22Rv1 (cell line): Measurements from ENCODE around the gene IL24.

ENCODE experiments used
- ZFX ChIP-seq: fragments of 450-650 bp; IDR thresholded peaks from 2 replicates; pipeline ENCODE4 v1.6.1; 2017; ENCODE audit warnings: antibody characterized with exemption, borderline replicate concordance
- TF ChIP-seq, protein P1 (sequence below): fragments of 450-650 bp; IDR thresholded peaks from 2 replicates; pipeline ENCODE4 v1.5.1; 2017; ENCODE audit warnings: mild to moderate bottlenecking

DNA sequence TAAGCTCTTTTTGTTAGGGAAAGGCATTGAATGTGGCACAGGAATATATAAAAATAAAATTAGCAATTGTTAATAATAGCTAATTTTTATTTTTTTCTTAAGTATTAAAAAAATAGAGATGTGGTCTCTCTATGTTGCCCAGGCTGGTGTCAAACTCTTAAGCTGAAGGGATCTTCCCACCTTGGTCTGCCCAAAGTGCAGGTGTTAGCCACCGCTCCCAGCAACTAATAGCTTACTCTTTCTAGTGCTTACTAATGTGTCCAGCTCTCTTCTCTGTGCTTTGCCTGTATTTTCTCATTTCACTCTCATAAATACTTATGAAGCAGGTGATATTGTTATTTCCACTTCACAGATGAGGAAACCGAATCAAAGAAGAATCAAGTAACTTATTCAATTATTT, 13.4 kb upstream of the IL24 start:
- TF ChIP-seq, protein P1, sequence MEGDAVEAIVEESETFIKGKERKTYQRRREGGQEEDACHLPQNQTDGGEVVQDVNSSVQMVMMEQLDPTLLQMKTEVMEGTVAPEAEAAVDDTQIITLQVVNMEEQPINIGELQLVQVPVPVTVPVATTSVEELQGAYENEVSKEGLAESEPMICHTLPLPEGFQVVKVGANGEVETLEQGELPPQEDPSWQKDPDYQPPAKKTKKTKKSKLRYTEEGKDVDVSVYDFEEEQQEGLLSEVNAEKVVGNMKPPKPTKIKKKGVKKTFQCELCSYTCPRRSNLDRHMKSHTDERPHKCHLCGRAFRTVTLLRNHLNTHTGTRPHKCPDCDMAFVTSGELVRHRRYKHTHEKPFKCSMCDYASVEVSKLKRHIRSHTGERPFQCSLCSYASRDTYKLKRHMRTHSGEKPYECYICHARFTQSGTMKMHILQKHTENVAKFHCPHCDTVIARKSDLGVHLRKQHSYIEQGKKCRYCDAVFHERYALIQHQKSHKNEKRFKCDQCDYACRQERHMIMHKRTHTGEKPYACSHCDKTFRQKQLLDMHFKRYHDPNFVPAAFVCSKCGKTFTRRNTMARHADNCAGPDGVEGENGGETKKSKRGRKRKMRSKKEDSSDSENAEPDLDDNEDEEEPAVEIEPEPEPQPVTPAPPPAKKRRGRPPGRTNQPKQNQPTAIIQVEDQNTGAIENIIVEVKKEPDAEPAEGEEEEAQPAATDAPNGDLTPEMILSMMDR, result no peak
- TF ChIP-seq ZFX, result no peak
